ENCODE data around the gene RGL2. TPM values are rescaled to one million over a fixed set of nuclear protein-coding genes. Genes with fewer than 3 reads are reported as not detected.

Gene RGL2
- polyA plus RNA-seq, 1 donor from 2014 or later: 120 TPM

DNA sequence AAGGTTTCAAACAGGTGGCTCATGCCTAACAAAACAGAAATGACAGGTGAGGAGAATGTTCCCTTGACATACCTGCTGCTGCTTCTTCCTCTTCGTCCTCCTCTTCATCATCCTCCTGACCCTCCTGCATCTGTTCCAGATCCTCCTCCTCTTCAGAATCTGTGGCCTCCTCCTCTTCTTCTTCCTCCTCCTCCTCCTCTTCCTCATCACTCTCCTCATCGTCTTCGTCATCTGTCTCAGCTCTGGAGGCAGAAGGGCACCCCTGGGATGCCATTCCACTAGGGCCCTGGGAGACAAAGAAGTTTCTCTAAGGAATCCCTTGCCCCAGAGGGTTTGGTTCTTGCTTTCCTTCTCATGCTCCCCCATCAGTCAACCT is 21.2 kb upstream of the RGL2 start:
- Histone ChIP-seq H3K27me3 (ENCODE audit: insufficient read depth, low read depth, low read length) (no peaks in the 10 kb centered on the region), H3K27ac (ENCODE audit: low read length) (no peak overlapping the region), H3K9ac (ENCODE audit: low read length) (no peak overlapping the region), H3K9me2 (ENCODE audit: insufficient read depth, low read length) (no peaks in the 10 kb centered on the region), H3K79me2 (replicated peaks; ENCODE audit: insufficient read depth, low read length) (peaks cover 19% of the 10 kb centered on the region), H3K4me2 (ENCODE audit: low read length) (no peak overlapping the region), H4K20me1 (ENCODE audit: insufficient read depth) (no peaks in the 10 kb centered on the region), H3K4me3 (ENCODE audit: low read length) (no peak overlapping the region), H3F3A (ENCODE audit: insufficient read depth, low read length, poor library complexity, severe bottlenecking) (peaks cover 6% of the 10 kb centered on the region), H2AFZ (ENCODE audit: low read depth, low read length) (no peak overlapping the region), H3K36me3 (ENCODE audit: insufficient read depth, low read length) (peaks cover 4% of the 10 kb centered on the region), H3K9me3 (ENCODE audit: low read length) (no peaks in the 10 kb centered on the region)
- no peak for TF ChIP-seq EZH2 (IDR thresholded peaks at IDR 0.05; ENCODE audit: borderline replicate concordance, insufficient read depth, low read length, poor library complexity, severe bottlenecking)
- no peak for TF ChIP-seq SMC3 (conservative IDR thresholded peaks at IDR 0.05; ENCODE audit: poor library complexity)
- no peak for TF ChIP-seq TAF1 (IDR thresholded peaks at IDR 0.05; ENCODE audit: low read depth)
- no peak for TF ChIP-seq MXI1 (conservative IDR thresholded peaks at IDR 0.05; ENCODE audit: poor library complexity, severe bottlenecking)
- no peak for TF ChIP-seq CTCF (IDR thresholded peaks at IDR 0.05; ENCODE audit: poor library complexity, severe bottlenecking)
- TF ChIP-seq POLR2AphosphoS5 (IDR thresholded peaks at IDR 0.05): no peak

DNA sequence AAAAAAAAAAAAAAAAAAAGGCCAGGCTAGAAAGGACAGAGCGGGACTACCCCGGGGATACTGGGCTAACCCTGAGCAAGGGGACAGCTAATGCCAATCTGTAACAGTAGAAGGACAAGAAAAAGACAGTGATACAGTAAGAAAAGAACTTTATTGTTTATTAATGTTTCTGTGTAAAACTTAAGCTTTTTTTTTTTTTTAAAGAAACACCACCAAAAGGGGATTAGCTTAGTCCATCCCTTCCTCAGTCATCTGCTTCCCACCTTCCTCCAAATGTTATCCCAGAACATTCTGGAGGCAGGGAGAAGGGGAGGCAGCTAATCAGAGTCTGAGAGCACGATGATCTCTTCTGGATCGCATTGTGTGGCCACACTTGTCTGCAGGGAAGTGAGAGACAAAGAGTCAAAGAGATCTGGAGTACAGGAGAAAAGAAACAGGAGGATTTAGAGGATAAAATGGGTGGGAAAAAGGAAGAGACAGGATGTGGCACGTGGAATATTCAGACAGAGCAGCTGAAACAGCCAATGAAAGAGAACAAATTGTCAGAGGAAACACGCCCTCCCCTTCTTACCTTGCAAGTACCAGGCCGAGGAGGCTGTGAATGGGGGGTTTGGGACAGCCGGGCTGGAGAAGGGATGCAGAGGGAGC is 19.8 kb upstream of the RGL2 start:
- H3K9me2 ChIP-seq (ENCODE audit: insufficient read depth, low read length): no peaks in the 10 kb centered on the region
- no peak overlapping the region for H3K9ac ChIP-seq (ENCODE audit: low read length)
- H3F3A ChIP-seq (ENCODE audit: insufficient read depth, low read length, poor library complexity, severe bottlenecking): peaks cover 6% of the 10 kb centered on the region
- peaks cover 4% of the 10 kb centered on the region for H3K36me3 ChIP-seq (ENCODE audit: insufficient read depth, low read length)
- TF ChIP-seq SMC3 (conservative IDR thresholded peaks at IDR 0.05; ENCODE audit: poor library complexity) (no peak), CTCF (IDR thresholded peaks at IDR 0.05; ENCODE audit: poor library complexity, severe bottlenecking) (no peak), REST (IDR thresholded peaks at IDR 0.05; ENCODE audit: borderline replicate concordance) (no peak), EZH2 (IDR thresholded peaks at IDR 0.05; ENCODE audit: borderline replicate concordance, insufficient read depth, low read length, poor library complexity, severe bottlenecking) (no peak), POLR2AphosphoS5 (IDR thresholded peaks at IDR 0.05) (no peak), TAF1 (IDR thresholded peaks at IDR 0.05; ENCODE audit: low read depth) (no peak), MXI1 (conservative IDR thresholded peaks at IDR 0.05; ENCODE audit: poor library complexity, severe bottlenecking) (no peak), EP300 (conservative IDR thresholded peaks at IDR 0.05; ENCODE audit: poor library complexity, severe bottlenecking) (no peak), RAD21 (conservative IDR thresholded peaks at IDR 0.05) (no peak)
- H3K4me3 ChIP-seq (ENCODE audit: low read length): peak overlapping the region; percentile 70
- H3K79me2 ChIP-seq (replicated peaks; ENCODE audit: insufficient read depth, low read length): peaks cover 19% of the 10 kb centered on the region
- H3K4me2 ChIP-seq (ENCODE audit: low read length): peak overlapping the region; percentile 69
- no peaks in the 10 kb centered on the region for H3K9me3 ChIP-seq (ENCODE audit: low read length)
- peaks cover 5% of the 10 kb centered on the region for H3K27me3 ChIP-seq (ENCODE audit: insufficient read depth, low read depth, low read length)
- no peak overlapping the region for H3K27ac ChIP-seq (ENCODE audit: low read length)
- H2AFZ ChIP-seq (ENCODE audit: low read depth, low read length): no peak overlapping the region
- H4K20me1 ChIP-seq (ENCODE audit: insufficient read depth): no peaks in the 10 kb centered on the region

Data from neural cell (in vitro differentiated cells).